ENCODE measurements around the gene IFITM2.

Gene IFITM2

DNA sequence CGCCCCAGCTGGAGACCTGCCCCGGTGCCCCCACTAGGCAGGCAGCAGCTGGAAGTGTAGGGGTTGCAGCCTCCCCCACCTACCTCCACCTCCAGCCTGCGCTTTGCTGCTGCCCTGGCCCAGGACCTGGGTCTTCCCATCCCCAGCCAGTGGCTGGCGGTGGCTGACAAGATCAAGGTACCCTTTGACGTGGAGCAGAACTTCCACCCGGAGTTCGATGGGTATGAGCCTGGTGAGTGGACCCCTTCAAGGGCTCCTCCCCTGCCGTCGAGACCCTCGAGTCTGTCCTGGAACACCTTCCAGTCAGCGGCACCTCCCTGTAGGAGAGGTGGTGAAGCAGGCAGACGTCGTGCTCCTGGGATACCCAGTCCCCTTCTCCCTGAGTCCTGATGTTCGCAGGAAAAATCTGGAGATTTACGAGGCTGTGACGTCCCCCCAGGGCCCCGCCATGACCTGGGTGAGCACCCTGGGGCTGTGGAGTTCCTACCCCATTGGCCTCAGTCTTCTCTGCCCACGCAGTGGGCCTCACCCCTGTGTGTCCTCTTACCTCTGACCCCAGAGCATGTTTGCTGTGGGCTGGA lies 14.3 kb upstream of the IFITM2 start:
- DNase-seq (ENCODE audit: low spot score), result no peak

DNA sequence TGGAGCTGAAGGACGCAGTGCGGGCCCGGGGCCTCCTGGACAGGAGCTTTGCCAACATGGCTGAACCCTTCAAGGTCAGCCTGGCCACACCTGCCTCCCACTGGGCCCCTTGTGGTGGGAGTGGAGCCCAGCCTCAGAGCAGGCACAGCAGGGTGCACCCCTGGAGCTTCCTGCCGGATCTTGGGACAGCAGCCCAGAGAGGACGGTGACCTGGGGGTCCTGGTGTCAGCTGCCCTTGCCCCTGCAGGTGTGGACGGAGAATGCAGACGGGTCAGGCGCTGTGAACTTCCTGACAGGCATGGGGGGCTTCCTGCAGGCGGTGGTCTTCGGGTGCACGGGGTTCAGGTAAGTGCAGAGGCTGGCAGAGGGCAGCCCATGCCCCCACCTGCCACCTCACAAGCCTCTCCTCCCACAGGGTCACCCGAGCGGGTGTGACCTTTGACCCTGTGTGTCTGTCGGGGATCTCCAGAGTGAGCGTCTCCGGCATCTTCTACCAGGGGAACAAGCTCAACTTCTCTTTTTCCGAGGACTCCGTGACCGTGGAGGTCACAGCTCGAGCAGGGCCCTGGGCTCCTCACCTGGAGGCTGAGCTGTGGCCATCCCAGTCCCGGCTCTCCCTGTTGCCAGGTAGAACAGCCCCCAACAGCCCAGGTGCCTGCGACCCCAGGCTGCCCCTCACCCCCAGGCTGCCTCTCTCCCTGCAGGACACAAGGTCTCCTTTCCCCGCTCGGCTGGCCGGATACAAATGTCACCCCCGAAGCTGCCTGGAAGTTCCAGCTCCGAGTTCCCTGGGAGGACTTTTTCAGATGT lies 13.6 kb upstream of the IFITM2 start:
- no peak for DNase-seq (ENCODE audit: low spot score)

DNA sequence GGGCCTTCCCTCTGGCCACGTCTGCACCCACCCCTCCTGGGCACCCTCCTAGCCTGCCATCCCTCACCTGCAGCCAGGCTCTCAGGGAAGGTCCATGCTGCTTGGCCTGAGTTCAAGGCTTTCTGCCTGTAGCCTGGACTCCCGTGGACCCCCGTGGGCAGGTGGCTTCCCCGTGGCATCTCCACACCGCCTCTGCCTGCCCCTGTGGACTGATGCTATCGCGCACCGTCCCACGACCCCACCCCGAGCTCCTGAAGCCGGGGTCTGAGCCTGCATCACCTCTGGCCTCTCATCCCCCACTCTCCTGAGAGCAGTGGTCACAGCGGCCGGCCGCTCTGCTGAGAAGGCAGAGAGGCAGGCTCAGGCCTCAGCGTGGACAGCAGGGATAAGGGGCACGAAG lies 12.8 kb upstream of the IFITM2 start:
- no peak for DNase-seq (ENCODE audit: low spot score)

DNA sequence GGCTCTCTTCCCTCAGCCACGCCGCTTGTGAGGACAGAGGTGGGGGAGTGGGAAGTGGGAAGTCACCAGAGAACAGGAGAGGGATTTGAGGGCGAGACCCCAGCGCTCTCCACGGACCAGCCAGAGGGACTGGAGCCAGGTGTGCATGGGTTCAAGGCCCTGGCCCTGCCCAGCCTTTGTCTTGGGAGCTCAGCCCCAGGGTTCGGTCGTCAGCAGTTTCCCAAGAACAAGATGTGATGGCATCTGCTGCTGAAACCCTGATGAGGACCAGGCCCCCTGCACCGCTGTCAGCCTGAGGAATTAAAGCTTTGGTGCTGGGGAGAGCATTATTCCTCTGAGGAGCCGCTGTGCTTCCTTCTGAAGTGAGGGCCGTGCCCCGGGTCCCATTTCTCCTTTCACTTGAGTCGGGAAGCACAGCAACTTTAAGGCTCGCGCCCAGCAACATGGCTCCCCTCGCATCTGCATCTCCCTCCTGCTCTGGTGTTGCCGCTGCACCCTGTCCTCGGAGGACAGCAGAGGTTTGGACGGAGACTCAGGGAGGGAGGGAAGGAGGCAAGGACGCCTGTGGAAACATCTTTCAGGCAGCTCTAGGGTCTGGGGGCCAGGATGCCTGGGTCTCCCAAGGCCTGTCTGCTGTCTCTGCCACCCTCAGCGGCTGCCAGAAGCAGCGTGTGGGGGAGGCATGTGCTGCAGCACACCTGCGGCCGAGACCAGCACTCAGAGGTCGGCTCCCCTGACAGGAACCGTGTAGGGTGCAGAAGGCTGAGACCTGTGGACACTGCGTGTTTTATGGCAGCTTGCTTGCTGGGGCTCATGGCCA lies 12.1 kb upstream of the IFITM2 start:
- DNase-seq (ENCODE audit: low spot score), result no peak

DNA sequence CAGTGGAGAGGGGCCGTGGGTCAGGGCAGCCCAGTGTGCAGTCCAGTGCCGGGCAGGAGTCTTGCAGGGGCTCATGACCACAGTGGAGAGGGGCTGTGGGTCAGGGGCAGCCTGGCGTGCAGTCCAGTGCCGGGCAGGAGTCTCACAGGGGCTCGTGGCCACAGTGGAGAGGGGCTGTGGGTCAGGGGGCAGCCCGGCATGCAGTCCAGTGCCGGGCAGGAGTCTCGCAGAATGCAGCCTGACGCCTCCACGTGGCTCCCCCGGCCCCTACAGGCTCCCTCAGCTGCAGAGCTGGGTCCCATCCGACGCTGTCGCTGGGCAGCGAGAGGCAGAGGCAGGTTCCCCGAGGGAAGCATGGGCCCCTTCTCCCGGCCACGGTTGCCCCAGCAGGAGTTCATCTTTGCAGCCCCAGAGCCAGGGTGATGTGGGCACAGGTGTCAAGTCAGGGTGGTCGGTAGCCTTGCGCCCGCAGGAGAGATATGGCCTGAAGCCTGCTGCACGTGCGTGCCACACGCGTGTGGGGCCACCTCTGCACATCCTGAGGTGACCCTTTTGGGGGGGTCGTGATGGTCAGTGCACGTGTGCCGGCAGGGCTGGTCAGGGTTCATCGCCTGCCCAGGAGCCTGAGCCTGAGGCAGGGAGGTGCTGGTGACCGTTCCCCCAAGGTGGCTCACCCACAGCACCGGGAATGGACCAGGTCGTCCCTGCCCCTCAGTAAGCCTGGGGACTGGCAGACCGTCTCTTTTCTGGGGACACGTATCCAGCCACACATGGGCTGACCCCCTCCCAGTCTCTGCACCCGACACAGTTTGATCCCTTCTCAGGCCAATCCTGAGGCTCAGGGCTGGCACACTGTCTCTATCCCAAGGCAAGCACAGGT lies 11.2 kb upstream of the IFITM2 start:
- DNase-seq (ENCODE audit: low spot score), result no peak

DNA sequence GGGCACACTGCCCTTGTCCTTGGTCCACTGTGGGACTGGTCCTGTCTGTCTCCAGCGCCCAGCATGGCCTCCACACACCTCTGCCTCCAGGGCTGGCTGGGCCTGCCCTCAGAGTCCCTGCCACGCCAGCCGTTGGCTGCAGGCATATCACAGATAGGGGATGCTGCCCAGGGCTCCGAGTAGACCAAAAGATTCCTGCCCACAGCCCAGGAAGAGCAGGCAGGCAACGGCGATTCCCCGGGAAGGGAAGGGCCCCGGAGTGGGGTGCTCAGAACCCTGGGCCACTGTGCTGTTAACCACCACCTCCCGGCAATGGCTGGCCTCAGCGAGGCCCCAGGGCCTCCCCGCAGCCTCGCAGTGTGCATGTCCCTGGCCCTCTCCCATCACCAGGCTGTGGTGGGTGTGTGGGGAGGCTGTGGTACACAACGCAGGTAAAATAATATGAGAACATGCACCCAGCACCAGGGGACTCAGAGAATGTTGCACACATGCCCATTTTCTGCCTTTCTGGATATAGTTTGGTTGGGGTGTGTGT lies 10.5 kb upstream of the IFITM2 start:
- no peak for DNase-seq (ENCODE audit: low spot score)

DNA sequence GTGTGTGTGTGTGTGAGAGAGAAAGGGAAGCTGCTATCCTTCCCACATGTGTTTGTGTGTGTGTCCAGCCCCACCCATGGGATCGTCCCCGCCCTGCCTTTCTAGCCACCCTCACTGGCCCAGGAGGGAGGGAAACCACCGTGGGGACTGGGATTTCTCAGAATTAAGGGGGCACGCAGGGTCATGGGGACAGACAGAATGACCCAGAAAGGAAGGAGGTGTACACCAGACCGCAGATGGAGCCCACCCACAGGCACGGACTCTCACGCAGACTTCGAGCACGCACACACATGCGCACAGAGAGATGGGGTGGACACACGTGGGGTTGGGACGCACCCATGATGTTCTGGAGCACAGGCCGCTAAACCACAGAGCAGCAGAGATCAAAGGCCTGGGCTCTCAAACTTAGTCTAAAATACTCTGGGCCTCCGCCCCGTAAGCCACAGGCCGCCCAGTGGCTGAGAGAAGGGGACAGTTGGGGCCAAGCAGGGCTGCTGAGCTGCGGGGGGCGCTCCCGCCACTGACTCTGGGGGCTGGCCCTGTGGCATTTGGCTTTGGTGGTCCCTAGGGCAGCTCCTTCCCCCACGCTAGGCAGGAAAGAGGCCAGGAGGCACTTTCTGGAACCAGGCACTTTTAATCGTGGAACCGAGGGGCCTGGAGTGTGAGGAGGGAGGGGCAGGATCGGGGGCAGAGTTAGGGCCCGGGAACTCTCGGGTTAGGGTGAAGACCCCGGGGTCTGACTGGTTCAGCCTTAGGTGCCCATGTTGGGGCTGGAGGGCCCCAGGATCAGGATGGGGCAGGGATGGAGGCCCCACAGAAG lies 9.8 kb upstream of the IFITM2 start:
- no peak for DNase-seq (ENCODE audit: low spot score)

DNA sequence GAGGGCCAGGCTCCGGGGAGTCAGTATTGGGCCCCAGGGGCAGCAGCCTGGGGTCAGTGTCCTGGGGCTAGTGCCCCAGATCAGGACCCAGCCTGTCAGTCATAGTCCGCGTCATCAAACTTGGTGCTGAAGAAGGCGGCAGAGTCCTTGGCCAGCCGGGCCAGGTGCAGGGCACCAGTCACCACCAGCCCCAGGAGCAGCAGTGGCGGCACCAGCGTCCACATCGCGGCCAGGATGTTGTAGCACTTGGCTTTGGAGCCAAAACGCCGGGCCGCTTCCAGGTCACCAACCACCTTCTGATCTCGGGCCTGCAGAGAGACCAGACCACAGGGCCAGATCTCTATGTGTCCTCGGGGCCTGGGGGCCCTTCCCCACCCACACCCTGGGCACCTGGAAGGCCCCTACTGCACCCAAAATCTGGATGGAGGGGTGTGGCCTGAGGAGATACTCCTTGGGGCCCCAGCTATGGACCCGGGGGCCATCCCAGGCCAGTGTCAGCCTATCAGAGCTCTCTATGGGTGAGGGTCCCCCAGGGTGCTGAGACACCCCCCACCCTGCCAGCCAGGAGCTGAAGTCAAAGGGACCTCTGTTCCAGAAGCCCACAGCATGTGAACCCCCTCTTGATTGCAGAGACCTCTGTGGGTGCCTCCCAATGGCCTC lies 9.1 kb upstream of the IFITM2 start:
- no peak for DNase-seq (ENCODE audit: low spot score)

DNA sequence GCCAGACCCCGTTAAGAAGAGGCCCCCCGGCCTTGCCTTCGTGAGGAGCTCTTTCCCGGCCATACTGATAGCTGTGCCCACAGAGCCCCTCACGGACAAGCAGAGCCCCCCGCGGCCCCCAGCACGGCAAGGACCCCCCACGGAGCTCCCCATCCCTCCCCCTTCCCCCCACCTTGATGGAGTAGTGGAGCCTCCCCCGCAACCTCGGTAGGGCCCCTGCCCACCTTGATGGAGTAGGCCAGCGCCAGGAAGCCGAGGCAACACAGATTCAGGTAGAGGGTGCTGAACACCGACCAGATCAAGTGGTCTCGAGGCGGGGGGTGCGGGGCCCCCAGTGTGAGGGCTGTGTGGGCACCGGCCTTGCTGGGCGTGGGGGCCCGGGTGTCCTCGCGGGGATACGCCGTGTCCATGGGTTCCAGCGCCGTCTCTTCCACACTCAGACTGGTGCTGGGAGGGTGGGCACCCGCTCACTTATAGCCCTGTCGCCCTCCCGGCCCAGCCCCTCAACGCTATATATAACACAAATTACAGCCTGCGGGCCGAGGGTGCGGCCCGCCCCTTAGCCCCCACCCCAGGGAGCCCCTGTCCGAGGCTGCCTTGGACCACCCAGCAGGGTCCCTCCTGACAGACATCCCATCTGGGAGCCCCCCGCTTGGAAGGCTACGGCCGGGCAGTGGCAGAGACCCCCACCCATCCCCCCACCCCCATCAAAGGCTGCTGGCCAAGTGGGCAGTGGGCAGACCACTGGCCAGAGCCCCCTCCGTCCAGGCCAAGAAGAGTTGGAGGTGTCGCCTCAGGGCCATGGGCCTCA lies 8.3 kb upstream of the IFITM2 start, which contains the start of gene IFITM5:
Gene IFITM5 (minus strand): TSS at position 446 of the 811 bp plus-strand sequence. CDS start 36 bp downstream, at position 410.
- no peak for DNase-seq (ENCODE audit: low spot score)

DNA sequence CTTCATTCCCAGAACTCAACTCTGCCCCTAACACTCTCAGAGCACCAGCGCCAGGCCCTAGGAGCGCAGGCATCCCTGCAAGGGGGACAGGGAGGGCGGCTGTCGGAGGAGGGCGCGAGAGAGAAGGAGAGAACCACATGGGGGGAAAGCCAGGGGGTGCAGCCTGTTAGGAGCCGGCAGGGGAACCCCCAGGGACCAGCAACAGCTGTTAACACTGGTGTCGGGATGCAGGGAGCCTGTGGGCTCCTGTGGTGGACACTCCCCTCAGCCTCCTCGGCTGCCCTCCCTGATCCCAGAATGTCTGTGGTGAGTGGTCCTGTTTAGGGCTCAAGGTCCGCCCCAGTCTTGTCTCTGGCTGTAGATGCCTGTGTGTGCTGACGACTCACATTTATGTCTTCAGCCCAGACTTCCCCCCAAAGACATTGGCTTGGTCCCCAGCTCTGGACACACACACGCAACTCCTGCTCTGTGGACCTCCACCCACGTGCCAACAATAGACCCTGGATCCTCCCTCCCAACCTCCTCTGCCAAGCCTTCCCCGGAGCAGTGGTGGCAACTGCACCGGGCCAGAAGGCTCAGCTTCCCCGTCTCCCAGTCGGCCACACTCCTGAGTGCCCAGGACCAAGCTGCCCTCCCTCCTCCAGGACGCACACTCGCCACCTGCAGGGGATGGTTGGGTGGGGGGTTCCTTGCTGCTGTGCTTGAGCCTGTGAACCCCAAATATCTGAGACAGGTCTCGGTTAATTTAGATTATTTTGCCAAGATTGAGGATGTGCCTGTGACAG lies 7.5 kb upstream of the IFITM2 start:
- no peak for DNase-seq (ENCODE audit: low spot score)

DNA sequence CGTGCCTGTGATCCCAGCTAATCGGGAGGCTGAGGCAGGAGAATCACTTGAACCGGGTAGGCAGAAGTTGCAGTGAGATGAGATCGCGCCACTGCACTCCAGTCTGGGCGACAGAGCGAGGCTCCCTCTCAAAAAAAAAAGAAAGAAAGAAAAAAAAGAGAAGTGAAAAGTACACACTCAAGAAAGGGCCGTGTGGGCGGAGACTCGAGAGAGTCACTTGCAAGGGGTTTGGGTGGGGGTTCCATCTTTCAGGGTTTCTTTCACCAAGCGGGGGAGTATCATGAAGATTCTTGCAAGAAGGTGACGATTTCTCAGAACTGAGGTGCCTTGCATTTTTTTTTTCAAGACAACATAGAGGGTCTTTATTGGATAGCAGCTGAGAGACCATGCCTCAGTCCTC lies 4.3 kb upstream of the IFITM2 start:
- no peak for DNase-seq (ENCODE audit: low spot score)

DNA sequence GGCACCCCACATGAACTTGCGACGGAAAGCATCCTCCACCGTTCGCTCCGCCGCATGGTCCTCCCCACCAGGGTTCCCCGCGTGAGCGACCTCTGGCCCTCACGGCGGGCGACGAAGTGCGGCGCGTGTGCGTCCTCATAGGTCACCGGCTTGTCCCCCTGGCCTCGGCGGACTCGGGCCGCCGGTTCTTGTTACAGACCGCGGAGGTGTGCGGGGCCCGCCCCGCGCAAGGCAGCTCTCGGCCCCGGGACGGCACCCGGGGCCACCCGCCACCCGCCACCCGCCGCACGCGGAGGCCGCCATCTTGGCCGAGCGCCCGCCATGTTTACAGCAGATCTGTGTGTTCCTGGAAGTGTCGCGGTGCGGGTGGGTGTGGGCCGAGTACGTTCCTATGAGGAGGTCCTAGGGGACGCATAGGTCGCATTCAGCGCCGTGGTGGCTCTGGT lies 3.5 kb upstream of the IFITM2 start:
- DNase-seq (ENCODE audit: low spot score), result no peak

DNA sequence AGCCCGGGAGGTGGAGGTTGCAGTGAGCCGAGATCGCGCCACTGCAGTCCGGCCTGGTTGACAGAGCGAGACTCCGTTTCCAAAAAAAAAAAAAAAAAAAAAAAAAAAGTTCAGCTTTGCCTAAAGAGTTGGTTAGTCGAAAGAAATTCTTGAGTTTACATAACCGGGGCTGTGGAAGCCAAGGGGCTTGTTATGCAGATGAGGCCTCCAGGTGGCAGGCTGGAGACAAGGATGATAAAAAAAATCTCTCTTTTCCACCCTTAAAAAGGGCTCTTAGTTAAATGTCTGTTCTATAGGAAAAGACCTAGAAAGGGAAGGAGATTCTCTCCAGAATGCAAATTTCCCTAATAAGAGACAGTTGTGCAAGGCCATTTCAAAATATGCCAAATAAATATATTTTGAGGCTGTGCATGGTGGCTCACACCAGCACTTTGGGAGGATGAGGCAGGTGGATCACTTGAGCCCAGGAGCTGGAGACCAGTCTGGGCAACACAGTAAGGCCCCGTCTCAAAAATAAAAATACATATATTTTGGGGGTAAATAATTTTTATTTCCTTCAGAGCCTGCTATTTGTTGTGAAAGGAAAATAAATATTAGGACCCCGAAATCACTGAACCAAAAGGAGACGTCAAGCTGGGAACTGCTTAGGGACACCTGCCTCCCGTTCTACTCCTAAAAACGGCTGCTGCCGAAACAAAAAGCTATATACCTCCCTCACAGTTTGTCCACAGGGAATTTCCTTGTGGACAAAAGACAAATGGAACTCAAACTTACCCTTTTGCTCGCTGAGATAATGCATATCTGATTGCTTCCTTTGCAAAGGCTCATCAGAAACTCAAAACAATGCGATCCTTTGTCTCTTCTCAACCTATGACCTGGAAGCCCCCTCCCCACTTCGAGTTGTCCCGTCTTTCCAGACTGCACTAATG lies 2.4 kb upstream of the IFITM2 start:
- peak; percentile 73 for DNase-seq (ENCODE audit: low spot score)

DNA sequence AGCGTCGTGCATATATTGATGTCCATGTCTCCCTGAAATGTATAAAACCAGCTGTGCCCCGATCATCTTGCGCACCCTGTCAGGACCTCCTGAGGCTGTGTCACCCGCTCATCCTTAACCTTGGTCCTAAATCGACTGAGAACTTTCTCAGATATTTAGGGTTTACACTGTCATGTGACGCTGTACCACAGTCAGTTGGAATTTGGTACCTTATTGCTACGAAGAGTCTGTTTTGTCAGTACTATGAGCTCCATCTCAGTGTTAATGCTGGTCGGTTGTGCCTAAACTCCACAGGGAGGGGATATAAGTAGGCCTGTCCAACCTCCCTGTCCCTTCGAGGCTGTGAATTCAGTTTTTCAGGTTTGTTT lies 1.8 kb upstream of the IFITM2 start:
- no peak for DNase-seq (ENCODE audit: low spot score)

DNA sequence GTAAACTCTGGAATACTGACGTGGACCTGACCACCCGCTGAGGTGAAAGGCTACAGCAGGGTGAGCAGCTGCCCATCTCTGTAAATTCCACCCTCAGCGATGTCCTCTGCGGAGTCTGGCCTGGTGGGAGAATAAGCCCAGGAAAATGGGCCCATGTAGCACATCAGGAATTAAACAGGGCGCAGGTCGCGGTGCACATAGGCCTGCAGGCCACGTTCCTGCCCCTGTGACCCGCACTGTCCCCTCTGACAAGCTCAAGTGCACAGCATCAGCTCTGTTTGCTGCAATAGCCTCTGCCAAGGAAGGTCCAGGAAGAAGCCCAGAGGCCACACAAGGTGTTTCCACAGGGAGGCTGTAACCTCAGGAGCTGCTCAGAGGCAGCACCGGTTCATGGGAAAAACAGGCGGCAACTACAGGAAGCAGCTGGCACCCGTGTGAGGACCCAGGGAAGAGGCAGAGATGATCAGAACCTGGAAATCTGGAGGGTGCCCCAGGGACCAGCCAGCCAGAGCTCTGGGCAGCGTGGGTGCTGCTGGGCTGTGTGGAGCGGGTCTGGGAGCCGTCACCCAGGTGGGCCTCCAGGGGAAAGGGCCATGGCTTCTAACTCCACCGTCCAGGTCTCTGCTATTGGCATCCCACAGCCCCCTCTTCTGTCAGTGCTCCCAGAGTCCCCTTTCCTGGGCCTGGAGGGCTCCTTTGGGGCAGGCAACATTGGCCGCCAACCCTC lies 808 bp upstream of the IFITM2 start:
- no peak for DNase-seq (ENCODE audit: low spot score)

All from cerebellar cortex (tissue), 1 donor.